Stimulated activated CD4-positive, alpha-beta T cell treated with anti-CD3 and anti-CD28 coated beads, Interleukin-15, amount 100 ng/mL, for 1 hour (primary cell): ENCODE measurements around the gene ARSA.
"Not testable (repeated sequence)": the region's sequence is repeated elsewhere in the genome, so short reads cannot be mapped to it uniquely, and the experiment has no call there.

Source experiments
- DNase-seq, 2 donors: peaks; one replicate each; pipeline ENCODE4 v3.0.0-alpha.2; 2020; ENCODE audit warnings: low read depth in 1 of 2, low spot score in 1 of 2

ARSA gene

DNA sequence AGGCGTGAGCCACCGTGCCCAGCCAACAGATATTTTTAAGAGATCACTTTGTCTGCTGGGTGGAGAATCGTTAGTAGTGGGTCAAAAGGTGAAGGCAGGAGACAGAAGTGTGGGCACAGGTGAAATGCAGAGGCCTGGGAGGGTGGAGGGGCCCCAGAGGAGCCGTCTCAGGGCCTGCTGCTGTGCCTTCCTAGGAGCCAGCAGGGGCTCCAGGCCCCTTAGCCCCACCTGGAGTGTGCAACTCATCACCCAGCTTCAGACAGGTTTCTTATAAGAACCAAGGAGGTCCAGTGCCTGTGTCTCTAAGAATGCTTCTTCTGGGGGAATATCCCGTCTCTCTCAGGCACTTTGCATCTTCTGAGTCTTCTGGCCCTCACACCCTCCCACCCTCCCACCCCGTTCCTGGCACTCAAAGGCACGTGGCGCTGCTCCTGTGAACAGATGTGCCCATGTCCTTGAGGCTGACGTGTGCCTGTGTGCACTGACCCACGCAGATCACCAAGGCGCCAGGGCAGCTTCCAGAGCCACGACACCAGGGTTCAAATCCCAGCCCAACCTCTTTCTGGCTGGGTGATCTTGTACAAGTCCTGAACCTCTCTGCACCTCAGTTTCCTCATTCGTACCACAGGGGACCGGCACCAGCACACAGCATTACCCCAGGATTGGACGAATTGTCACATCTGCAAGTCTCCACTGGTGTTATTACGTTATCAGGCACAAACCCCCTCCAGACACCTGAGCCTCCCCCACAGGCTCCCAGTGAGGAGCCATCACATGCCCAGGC, 3.4 kb downstream of the ARSA start:
- no peak for DNase-seq

DNA sequence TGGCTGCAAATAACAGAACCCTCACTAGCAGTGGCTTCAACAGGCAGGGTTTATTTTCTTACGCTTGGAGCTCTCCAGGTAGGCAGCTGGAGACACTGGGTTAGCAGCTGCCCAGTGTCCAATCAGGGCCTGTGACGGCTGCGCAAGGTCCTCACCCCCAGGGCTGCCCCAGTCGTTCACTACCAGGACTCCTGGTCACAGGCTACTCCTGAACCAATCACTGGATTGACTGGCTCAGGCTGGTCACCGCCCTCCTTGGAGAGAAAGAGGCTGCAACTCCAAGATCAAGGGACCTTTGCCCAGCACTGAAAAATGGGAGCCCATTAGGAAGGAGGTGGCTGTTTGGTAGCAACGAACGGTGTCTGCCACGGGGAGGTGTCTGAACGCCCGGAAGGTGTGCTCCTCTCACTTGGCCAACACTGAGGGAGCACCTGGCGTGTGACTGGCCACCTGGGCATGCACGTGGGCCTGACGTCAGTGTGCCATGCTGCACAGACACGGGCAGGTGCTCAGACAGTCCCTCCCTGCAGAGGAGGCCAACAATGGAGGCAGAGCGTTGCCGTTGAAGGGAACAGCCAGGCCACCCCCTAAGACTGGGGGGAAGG, 5.1 kb downstream of the ARSA start:
- DNase-seq = no peak

DNA sequence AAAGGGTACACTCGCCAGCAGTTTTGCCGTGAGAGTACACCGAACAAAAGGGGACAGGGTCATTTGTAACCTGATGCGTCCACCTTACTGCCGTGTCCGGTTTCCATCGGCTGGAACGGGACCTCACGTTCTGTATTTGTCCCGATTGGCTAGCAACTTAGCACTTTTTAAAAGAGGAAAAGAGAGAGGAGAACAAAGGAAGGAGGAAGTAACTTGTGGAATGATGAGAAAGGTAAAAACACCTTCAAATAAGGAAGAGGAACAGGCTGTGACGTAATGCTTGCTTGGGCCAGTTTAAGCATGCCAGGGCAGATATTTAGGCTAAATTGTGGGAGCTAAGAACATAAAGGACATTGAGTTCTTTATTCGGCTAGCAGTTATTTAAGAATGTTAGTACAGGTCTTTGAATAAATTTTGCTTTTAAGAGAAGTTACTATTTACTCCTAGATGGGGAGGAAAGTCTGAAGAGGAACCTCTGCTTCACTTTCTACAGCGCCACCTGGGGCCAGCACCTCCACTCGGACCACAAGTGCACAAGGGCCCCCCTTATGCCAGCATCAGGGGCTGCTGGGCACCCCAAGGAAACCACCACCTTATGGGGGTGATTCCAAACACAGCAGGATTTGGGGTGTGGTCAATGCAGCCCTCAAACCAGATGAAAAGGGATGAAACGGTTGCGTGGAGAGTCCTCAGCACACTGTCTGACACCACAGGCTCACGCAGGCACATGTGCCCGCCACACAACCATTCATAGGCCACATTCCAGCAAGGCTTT, 5.8 kb downstream of the ARSA start:
- no peak for DNase-seq

DNA sequence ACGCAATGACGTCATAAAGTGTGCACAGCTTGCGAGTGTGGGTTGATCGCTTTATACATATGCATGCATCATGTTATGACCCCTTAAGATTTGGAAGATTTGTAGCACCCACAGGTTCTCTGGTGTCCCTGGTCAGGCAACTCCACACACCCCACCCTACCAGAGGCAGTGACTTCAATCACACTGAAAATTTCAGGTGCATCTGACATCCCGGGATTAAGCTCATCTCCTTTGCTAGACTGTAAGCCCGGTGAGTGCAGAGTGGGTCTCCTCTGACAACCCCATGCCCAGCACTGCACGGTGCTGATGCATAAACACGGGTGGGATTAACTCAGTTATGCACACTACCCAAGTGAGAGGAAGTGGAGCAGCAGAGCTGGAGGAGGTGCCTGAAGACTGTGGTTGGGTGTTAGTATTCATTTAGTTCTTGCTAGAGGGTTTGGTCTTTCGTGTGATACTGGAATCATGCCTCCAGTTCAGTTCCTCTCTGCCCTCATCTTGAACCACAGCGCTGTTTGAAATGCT, 6.5 kb downstream of the ARSA start:
- no peak for DNase-seq

DNA sequence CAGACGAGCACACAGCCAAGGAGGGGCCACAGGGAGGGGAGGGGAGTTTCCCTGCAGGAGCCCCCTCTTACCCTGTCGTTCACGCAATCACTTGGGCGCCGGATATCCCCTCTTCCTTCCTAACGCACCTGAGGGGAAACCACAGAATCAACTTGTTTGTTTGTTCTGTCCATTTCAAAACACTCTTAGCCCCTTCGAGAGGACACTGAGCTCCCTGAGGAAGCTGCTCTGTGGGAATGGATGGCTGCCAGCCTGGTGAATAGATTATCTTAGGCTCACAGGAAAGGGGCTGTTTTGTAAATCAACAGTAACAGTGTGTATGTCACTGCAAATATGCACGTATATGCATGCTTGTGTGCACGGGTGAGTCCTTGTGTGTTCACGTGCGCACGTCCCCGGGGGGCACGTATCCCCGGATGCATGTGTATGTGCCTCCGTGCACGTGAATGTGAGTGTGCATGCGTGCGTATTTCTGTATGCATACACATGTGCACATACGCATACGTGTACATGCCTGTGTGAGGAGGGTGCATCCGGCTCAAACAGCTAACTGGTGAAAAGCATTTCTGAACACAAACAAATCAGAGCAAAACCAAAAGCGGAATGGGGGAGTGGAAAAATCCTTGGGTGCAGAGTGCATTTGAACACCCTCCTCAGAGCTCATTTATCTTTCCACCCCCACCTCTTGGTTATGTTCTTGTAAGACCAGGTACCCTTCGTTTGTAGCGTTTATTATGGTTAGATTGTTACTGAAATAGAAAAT, 7.2 kb downstream of the ARSA start:
- peak; percentile 26 to 66 for DNase-seq

DNA sequence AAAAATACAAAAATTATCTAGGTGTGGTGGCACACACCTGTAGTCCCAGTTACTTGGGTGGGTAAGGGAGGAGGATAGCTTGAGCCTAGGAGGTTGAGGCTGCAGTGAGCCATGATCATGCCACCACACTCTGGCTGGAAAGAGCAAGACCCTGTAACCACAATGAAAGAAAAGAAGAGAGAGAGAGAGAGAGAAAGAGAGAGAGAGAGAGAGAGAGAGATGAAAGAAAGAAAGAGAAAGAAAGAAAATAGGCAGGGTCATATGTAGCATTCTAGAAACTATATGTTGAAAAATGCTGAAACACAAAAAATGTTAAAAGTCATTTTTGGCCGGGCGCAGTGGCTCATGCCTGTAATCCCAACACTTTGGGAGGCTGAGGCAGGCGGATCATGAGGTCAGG, 13.7 kb downstream of the ARSA start:
- DNase-seq = not testable (repeated sequence)

DNA sequence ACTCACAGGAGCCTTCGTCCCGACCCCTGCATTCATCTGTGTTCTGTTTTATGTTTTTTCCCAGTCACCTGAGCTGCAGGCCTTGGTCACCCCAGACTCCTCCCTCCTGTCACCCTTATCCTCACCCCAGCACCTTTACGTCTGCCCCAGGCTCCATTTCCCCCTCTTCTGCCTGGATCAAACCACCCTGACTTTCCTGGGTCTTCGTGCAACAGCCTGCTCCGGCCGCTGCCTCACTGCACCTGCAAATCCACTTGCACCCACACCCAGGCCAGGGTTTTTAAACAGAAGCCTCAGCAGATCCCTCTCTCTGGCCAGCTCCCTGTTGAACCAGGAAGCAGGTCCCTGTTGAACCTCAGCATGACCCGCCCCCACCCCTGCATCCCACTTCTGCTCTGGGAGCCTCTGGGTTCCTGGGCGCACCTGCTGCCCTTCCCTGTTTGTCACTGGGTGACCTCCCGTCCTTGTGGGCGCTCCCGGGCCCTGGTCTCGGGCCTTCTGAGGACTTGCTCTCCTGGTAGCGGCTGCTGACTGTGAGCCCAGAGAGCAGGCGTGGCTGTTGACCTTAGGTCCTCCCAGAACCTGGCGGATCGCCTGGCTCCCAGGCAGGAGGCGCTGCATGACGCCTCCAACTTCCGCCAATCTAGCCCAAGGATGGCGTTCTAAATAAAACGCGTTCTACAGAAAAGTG, 14.5 kb downstream of the ARSA start:
- DNase-seq = no peak

DNA sequence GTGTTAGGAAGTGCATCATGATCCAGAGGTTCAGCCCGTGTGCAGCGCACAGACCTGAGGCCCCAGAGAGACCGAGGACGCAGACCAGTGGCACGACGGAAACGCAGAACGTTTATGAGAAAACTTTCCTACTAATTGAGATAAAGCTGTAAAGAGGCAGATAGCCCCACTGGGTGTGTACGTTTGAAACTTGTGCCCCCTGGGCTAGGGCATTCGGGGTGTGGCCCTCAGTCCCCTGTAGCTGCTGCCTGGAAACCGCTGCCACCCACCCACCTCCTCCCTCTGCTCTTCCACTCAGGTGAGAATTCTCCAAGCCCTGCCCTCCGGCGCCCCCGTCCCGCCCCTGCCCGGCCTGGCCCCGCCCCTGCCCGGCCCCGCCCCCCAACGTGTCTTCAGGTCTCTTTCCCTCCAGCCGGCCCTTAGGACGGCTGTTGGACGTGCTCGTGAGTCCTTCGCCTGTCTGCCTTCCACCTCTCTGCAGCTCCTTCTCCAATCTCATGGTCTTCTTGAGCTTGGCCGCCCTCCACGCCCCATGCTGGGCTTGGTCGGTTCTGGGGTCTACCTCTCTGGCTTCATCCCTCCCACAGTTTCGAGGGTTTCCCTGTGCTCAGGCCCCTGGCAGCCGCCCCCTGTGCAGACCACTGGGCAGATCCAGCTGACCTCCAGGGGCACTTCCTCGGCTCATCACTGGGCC, 15.3 kb downstream of the ARSA start:
- DNase-seq = no peak

DNA sequence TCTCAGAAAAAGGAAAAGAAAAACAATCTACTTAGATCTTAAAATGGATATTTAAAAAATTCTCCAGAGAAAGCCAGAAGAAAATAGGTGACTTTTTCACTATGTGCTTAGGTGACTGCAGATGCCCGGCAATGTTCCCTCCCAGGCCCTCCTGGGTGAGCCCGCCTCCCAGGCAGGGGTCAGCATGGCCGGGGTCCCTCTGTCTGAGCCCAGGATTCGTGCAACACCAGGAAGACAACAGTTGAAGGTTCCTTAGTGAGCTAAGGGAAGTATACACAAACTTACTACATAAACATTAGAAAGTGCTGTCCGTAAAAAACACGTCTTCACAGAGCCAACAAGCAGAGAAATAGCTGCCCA, 15.8 kb downstream of the ARSA start:
- no peak for DNase-seq

DNA sequence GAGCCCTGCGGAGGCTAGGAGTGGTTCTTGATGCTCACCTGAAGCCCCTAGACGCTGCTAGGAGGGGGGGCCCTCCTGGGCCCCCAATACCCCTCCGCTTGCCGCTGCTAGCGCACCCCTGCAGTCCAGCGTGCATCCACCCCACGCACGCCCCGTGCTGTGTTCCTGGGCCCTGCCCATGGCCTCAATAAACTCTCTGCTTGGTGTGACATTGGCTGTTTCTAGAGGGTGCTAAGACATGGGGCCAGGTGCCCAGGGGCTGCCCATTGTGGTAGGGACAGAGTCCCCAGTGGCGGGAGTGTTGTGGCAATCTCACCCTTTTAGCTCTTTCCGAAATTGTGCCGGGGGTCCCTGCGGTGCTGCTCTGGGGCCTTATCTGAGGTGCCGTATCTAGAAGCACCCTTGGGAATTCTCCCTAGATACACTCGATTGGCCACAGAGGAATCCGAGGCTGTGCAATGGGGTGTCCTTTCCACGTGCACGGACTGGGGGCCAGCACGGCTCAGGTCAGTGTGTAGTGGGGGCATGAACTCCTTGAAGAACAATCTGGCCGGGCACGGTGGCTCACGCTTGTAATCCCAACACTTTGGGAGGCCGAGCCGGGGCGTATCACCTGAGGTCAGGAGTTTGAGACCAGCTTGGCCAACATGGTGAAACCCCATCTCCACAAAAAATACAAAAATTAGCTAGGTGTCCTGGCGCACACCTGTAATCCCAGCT, 16.5 kb downstream of the ARSA start:
- DNase-seq = no peak

DNA sequence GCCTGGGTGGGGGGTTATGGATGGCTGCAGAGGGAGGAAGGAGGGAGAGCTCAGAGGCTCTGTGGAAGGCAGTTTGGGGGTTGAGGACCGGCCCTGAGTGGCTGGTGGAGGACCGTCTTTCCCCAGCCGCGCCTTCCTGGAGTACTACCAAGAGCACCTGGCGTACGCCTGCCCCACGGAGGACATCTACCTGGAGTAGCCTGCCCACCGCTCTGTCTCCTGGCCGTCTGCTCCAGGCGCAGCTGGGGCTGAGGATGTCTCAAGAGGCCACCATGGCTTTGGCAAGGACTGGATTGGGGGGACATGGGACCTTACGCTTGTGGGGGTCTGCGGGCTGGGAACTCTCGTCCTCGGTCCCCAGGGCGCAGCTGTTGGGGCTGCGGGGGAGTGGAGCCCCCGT, 17.4 kb downstream of the ARSA start:
- DNase-seq = no peak

DNA sequence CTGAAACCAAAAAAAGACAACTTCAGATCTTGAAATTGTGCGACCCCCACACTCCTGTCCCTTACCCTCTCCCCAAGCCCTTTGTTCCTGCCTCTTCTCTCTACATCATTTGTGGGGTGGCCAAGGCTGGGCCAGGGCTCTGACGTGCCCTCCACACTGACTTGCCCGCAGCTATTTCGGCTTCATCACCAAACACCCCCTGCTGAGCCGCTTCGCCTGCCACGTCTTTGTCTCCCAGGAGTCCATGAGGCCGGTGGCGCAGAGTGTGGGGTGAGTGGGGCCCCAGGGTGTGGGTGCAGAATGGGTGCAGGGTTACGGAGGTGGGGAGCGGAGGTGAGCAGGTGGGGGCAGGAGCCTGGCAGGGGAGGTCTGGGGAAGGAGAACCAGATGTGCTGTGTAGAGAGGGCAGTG, 17.9 kb downstream of the ARSA start:
- DNase-seq = no peak

DNA sequence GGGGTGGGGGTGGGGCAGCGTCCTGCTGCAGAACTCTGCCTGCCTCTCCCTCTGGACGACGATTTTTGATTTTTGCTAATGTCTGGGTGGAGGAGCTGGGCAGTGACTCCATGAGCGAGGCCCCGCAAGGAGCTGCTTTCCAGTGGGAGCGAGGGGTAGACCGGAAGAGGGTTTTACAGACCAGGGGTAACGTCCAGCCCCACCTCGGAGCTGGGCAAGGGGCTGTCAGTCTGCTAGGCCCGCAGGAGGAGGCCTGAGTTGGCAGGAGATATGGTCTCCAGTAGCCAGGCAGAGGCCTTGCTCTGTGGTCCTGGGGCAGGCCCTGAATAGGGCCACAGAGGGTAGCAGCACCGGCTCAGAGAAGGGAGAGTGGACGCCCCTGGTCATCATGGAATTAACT, 18.4 kb downstream of the ARSA start:
- DNase-seq = no peak

DNA sequence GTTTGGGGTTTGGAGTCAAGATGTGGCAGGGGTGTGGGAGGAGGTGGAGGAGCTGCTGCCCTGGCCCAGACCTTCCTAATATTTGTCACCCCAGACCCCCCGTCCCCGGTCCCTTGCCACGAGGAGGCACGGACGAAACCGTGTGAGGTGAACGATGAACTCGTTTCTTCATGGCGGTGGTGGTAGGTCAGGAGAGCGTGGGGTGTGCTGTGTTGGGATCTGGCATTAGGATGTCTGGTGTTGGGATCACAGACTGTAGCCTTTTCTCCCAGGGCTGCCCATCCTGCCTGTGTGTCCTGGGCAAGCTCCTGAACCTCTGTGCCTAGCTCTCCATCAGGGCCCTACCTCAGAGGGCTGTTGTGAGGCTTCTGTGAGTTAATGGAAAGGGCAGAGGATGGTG, 19.0 kb downstream of the ARSA start:
- DNase-seq = no peak

DNA sequence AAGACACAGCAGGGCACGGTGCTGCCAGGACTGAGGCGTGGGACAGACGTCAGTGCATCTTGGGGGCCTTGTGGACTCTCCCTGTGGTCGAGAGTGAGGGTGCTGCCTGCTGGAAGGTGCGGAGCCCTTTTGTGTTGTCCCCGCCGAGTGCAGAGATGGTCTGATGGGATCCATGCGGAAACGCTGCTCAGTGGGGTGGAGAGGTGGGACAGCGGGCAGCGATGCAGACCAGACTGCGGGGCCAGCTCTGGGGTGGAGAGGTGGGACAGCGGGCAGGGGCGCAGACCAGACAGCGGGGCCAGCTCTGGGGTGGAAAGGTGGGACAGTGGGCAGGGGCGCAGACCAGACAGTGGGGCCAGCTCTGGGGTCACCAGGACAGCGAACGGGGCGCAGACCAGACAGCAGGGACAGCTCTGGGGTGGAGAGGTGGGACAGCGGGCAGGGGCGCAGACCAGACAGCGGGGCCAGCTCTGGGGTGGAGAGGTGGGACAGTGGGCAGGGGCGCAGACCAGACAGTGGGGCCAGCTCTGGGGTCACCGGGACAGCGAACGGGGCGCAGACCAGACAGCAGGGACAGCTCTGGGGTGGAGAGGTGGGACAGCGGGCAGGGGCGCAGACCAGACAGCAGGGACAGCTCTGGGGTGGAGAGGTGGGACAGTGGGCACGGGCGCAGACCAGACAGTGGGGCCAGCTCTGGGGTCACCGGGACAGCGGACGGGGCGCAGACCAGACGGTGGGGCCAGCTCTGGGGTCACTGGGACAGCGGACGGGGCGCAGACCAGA, 19.7 kb downstream of the ARSA start:
- not testable (repeated sequence) for DNase-seq

DNA sequence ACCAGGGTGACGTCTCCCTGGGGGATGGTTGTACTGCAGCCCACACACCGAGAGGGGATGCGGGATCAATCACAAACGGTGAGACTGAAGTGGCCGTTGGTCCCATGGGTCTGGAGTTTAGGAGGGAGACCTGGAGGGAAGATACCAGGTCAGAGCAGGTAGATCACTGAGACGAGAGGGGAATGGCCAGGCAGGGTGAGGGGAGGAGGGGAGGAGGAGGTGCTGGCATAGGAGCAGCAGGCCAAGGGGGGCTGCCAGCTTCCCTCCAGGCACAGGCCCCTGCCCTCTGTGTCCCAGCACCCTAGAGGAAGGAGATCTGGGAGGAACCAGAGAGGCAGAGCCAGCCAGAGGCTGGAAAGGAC, 20.3 kb downstream of the ARSA start:
- DNase-seq = no peak

DNA sequence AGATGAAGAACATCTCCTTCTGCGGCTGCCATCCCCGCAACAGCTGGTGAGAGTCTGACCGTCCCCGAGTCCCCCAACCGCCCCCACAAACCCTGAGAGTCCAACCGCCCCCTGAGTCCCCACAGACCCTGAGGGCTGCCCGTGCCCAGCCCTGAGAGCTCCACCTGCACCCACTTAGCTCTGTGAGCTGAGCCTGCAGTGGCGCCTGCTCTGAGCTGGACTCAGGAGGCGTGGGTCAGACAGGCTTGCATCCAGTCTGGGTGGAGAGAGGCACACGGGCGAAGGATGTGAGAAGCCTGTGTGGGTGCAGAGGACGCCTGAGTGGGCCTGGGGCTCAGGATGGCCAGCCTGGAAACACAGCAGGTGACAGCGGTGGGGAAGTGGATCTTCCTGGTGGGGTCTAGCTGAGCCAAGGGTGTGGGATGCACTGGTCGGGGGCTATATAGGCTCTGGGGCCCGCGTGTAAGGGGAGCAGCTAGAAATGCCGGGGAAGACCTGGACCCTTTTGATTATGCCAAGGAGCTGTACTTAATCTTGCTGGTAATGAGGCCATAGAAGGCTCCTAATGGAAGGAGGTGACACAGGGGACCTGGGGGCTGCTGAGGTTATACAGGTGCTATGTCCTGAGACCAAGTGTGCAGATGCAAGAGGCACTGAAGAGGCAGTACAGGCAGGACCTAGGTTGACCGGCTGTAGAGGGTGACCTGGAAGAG, 20.9 kb downstream of the ARSA start:
- no peak for DNase-seq
